GM12878 (cell line): Measurements from ENCODE around the gene GJD2. TPM values are rescaled to one million over a fixed set of nuclear protein-coding genes. Genes with fewer than 3 reads are reported as not detected.

ENCODE experiments used
- ATAC-seq: fragments of 200-7000 bp; cut with Tn5 transposase; 3 replicates; pipeline ENCODE4 v1.9.1; 2020; ENCODE audit warnings: mild to moderate bottlenecking, moderate library complexity
- BruUV-seq: library from RNA; stranded (reverse); fragments of 400-500 nt; replicated peaks from 2 replicates; lab custom pipeline; 2021; lab: Mats Ljungman, UMichigan
- CTCF ChIA-PET: fragments of 300-600 bp; sonication (Branson Sonifier 250); formaldehyde crosslinking; extraction: SDS; loops from one replicate; lab custom pipeline; 2021; ENCODE audit warnings: inconsistent platforms; lab: Yijun Ruan, JAX
- POLR2A ChIA-PET: fragments of 350-600 bp; formaldehyde crosslinking; extraction: SDS; loops from one replicate; lab custom pipeline; 2021; ENCODE audit warnings: inconsistent platforms; lab: Charles Lee
- RAD21 ChIA-PET: fragments of 300-600 bp; sonication (Branson Sonifier 250); formaldehyde crosslinking; loops from one replicate; lab custom pipeline; 2023; ENCODE audit warnings: antibody characterized with exemption; ENCODE audit not compliant: unreplicated experiment; lab: Charles Lee
- SMC1A ChIA-PET: fragments of 300-600 bp; sonication (Branson Sonifier 250); formaldehyde crosslinking; loops from one replicate; lab custom pipeline; 2023; ENCODE audit not compliant: unreplicated experiment, uncharacterized antibody; lab: Charles Lee
- DNase-seq: peaks from one replicate; pipeline ENCODE4 v3.0.0-alpha.2; 2011; ENCODE audit warnings: low read depth, low spot score
- FAIRE-seq: peaks from 3 replicates; lab custom pipeline; 2011; peaks lifted over from hg19 to GRCh38; lab: Jason Lieb, UNC
- H2AFZ ChIP-seq: 2 replicates; pipeline ENCODE4 v1.6.0; 2011; ENCODE audit warnings: low read depth, low read length, control low read depth; ENCODE audit not compliant: control insufficient read depth
- H3K27ac ChIP-seq: 2 replicates; pipeline ENCODE4 v1.5.1; 2011; ENCODE audit warnings: control low read depth; ENCODE audit not compliant: control insufficient read depth, insufficient read depth
- H3K27me3 ChIP-seq, 2 experiments: replicated peaks in 1 of 2; 2 replicates each; pipeline versions ENCODE4 v1.6.0 to v1.6.1; 2011; ENCODE audit warnings: low read length in 1 of 2; ENCODE audit not compliant: control insufficient read depth in 2 of 2, insufficient read depth in 2 of 2
- H3K36me3 ChIP-seq, 2 experiments: 2 replicates each; pipeline ENCODE4 v1.5.1; 2011; ENCODE audit warnings: low read length in 1 of 2; ENCODE audit not compliant: control insufficient read depth in 2 of 2, insufficient read depth in 2 of 2
- H3K4me1 ChIP-seq: 2 replicates; pipeline ENCODE4 v1.6.1; 2011; ENCODE audit warnings: mild to moderate bottlenecking, low read length, moderate library complexity, mixed read lengths; ENCODE audit not compliant: control insufficient read depth, insufficient read depth
- H3K4me2 ChIP-seq: 2 replicates; pipeline ENCODE4 v1.6.0; 2011; ENCODE audit warnings: control low read depth; ENCODE audit not compliant: control insufficient read depth, insufficient read depth
- H3K4me3 ChIP-seq: fragments of 200-600 bp; sonication (generic); 2 replicates; pipeline ENCODE4 v1.5.1; 2016
- H3K79me2 ChIP-seq: 2 replicates; pipeline ENCODE4 v1.6.0; 2011; ENCODE audit warnings: low read length; ENCODE audit not compliant: control insufficient read depth, insufficient read depth
- H3K9ac ChIP-seq: 2 replicates; pipeline ENCODE4 v1.8.0; 2011; ENCODE audit warnings: low read length, control low read depth, mixed read lengths; ENCODE audit not compliant: control insufficient read depth, insufficient read depth
- H3K9me3 ChIP-seq: replicated peaks from 3 replicates; pipeline ENCODE4 v1.5.1; 2011; ENCODE audit warnings: mild to moderate bottlenecking, low read length; ENCODE audit not compliant: control insufficient read depth, insufficient read depth
- H4K20me1 ChIP-seq: 2 replicates; pipeline ENCODE4 v1.6.0; 2011; ENCODE audit not compliant: control insufficient read depth, insufficient read depth
- CHD1 ChIP-seq: IDR thresholded peaks from 2 replicates; pipeline ENCODE4 v1.6.1; 2012; ENCODE audit warnings: low read depth, low read length, improper control_type of control experiment
- PAX8 ChIP-seq: fragments of 450-650 bp; IDR thresholded peaks from 2 replicates; pipeline ENCODE4 v1.6.1; 2017; ENCODE audit warnings: mild to moderate bottlenecking, moderate library complexity
- POLR2AphosphoS2 ChIP-seq: IDR thresholded peaks from 2 replicates; pipeline ENCODE4 v1.6.1; 2011; ENCODE audit warnings: low read depth, mild to moderate bottlenecking, low read length, improper control_type of control experiment, moderate library complexity
- RAD51 ChIP-seq: fragments of 450-650 bp; IDR thresholded peaks from 2 replicates; pipeline ENCODE4 v1.6.1; 2016; ENCODE audit warnings: moderate library complexity, mild to moderate bottlenecking, inconsistent platforms
- RB1 ChIP-seq: fragments of 450-650 bp; formaldehyde crosslinking; IDR thresholded peaks from 2 replicates; pipeline ENCODE4 v1.6.1; 2017; ENCODE audit warnings: mild to moderate bottlenecking, borderline replicate concordance
- RBBP5 ChIP-seq: fragments of 200-600 bp; sonication (generic); conservative IDR thresholded peaks from 2 replicates; pipeline ENCODE4 v1.6.1; 2016
- RCOR1 ChIP-seq: conservative IDR thresholded peaks from 2 replicates; pipeline ENCODE4 v1.6.1; 2012; ENCODE audit warnings: low read depth, low read length, improper control_type of control experiment
- SREBF1 ChIP-seq: IDR thresholded peaks from 2 replicates; pipeline ENCODE4 v1.6.1; 2012; ENCODE audit warnings: mild to moderate bottlenecking, low read length
- STAT3 ChIP-seq: IDR thresholded peaks from 2 replicates; pipeline ENCODE4 v1.6.1; 2011; ENCODE audit warnings: low read depth, low read length, improper control_type of control experiment
- ZNF217 ChIP-seq: fragments of 450-650 bp; IDR thresholded peaks from 2 replicates; pipeline ENCODE4 v1.6.1; 2017; ENCODE audit warnings: antibody characterized with exemption, mild to moderate bottlenecking
- WGBS: methylation state at CpG from one replicate; pipeline ENCODE4 v1.1.6; 2016; ENCODE audit warnings: low lambda C conversion rate; ENCODE audit not compliant: insufficient replicate concordance, insufficient coverage; ENCODE audit errors: missing lambda C conversion rate; 5-methylcytosine and 5-hydroxymethylcytosine counted together
- in situ Hi-C: fragments of 300-500 bp; cut with MboI; formaldehyde crosslinking; loops from 9 replicates; pipeline ENCODE4 v1.14.3; 2018; ENCODE audit warnings: mixed read lengths
- intact Hi-C: fragments of 100-400 bp; cut with micrococcal nuclease; formaldehyde crosslinking; loops from one replicate; pipeline ENCODE4 v1.14.2; 2022; ENCODE audit not compliant: unreplicated experiment
- polyA plus RNA-seq, 11 experiments: library from polyadenylated mRNA; depleted of rRNA in 4 of 11; unstranded in 6 of 11; stranded (reverse) in 5 of 11; fragments of >200 nt; fragmentation: Nextera tagmentation in 4 of 11; fragmentation: Illumina TruSeq in 1 of 11; extraction: Ambion mirVana in 4 of 11; extraction: Trizol in 1 of 11; gene quantifications; 1 replicate in 1 of 11; 2 replicates in 10 of 11; pipeline versions ENCODE4 v1.2.1 to v1.2.3, GENCODE V29; 2011 to 2016; ENCODE audit warnings: inconsistent platforms in 2 of 11, missing spikeins in 2 of 11, low read depth in 1 of 11
- total RNA-seq, 4 experiments: library from RNA; depleted of rRNA in 3 of 4; stranded (reverse); fragments of >200 nt in 3 of 4; fragmentation: Illumina TruSeq in 1 of 4; extraction: Trizol in 1 of 4; gene quantifications; 2 replicates each; pipeline versions ENCODE4 v1.2.1 to v1.2.3, GENCODE V29; 2013 to 2021
- TF ChIP-seq, protein P1 (sequence below): fragments of 450-650 bp; formaldehyde crosslinking; IDR thresholded peaks from 2 replicates; pipeline ENCODE4 v1.4.0; 2020; ENCODE audit warnings: mild to moderate bottlenecking, moderate library complexity
- TF ChIP-seq, protein P2 (sequence below): fragments of 450-650 bp; IDR thresholded peaks from 2 replicates; pipeline ENCODE4 v1.6.1; 2014; ENCODE audit warnings: mild to moderate bottlenecking

Gene GJD2
- total and polyA plus RNA-seq, 10 of the 15 experiments (the other 5 are each of a cell fraction or from before 2014, with no cell fraction given) = not detected

DNA sequence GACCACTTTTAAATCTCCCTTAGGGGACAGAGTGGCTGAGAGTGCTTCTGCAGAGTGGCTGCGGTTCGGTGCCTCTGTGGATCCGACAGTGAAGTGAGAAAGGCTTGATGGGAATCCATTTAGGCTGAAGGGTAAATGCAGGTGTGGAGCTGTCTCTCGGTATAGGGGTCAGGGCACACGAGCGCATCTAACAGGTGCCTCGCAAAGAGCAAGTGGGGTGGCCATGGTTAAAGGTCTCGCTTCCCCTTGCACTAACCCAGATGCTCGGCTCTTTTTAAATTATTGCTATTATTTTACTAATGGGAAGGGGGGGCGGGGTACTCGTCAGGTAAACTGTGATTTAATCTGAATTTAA is 598 bp upstream of the GJD2 start:
- H3K36me3 ChIP-seq = no peaks in the 10 kb centered on the region
- RAD21 ChIA-PET = no interaction called here
- H3K4me1 ChIP-seq = no peaks in the 10 kb centered on the region
- H3K4me2 ChIP-seq = no peak overlapping the region
- POLR2A ChIA-PET = no interaction called here
- DNase-seq (no peak), ATAC-seq (no peak), FAIRE-seq (no peak)
- in situ Hi-C loops (no loop called here), intact Hi-C loops (no loop called here)
- H3K9me3 ChIP-seq = no peaks in the 10 kb centered on the region
- WGBS = 31% methylated on average over 11 of the region's 11 CpGs
- TF ChIP-seq POLR2AphosphoS2 = no peak
- TF ChIP-seq ZNF217 = no peak
- TF ChIP-seq STAT3 = no peak
- no peak for TF ChIP-seq CHD1
- no peak for TF ChIP-seq SREBF1
- TF ChIP-seq, protein P1, sequence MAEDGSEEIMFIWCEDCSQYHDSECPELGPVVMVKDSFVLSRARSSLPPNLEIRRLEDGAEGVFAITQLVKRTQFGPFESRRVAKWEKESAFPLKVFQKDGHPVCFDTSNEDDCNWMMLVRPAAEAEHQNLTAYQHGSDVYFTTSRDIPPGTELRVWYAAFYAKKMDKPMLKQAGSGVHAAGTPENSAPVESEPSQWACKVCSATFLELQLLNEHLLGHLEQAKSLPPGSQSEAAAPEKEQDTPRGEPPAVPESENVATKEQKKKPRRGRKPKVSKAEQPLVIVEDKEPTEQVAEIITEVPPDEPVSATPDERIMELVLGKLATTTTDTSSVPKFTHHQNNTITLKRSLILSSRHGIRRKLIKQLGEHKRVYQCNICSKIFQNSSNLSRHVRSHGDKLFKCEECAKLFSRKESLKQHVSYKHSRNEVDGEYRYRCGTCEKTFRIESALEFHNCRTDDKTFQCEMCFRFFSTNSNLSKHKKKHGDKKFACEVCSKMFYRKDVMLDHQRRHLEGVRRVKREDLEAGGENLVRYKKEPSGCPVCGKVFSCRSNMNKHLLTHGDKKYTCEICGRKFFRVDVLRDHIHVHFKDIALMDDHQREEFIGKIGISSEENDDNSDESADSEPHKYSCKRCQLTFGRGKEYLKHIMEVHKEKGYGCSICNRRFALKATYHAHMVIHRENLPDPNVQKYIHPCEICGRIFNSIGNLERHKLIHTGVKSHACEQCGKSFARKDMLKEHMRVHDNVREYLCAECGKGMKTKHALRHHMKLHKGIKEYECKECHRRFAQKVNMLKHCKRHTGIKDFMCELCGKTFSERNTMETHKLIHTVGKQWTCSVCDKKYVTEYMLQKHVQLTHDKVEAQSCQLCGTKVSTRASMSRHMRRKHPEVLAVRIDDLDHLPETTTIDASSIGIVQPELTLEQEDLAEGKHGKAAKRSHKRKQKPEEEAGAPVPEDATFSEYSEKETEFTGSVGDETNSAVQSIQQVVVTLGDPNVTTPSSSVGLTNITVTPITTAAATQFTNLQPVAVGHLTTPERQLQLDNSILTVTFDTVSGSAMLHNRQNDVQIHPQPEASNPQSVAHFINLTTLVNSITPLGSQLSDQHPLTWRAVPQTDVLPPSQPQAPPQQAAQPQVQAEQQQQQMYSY (CRISPR knock-in tag) = no peak
- TF ChIP-seq, protein P2, sequence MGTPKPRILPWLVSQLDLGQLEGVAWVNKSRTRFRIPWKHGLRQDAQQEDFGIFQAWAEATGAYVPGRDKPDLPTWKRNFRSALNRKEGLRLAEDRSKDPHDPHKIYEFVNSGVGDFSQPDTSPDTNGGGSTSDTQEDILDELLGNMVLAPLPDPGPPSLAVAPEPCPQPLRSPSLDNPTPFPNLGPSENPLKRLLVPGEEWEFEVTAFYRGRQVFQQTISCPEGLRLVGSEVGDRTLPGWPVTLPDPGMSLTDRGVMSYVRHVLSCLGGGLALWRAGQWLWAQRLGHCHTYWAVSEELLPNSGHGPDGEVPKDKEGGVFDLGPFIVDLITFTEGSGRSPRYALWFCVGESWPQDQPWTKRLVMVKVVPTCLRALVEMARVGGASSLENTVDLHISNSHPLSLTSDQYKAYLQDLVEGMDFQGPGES = no peak
- no peak for TF ChIP-seq RBBP5
- TF ChIP-seq RAD51 = no peak
- no peak for TF ChIP-seq RB1
- TF ChIP-seq RCOR1 = no peak
- TF ChIP-seq PAX8 = no peak
- H3K27me3 ChIP-seq = peaks cover 10% of the 10 kb centered on the region in 2 experiments
- BruUV-seq = no TSS peak
- no peaks in the 10 kb centered on the region for H3K79me2 ChIP-seq
- H3K9ac ChIP-seq = no peak overlapping the region
- CTCF ChIA-PET = no interaction called here
- no peak overlapping the region for H2AFZ ChIP-seq
- no peaks in the 10 kb centered on the region for H4K20me1 ChIP-seq
- SMC1A ChIA-PET = no interaction called here
- H3K27ac ChIP-seq = no peak overlapping the region
- H3K4me3 ChIP-seq = no peak overlapping the region
